Putamen (tissue), 1 donor: ENCODE results near the gene AIM2.

Source experiments
- DNase-seq: peaks from one replicate; pipeline ENCODE4 v3.0.0-alpha.2; 2016; ENCODE audit warnings: low spot score

AIM2 gene

DNA sequence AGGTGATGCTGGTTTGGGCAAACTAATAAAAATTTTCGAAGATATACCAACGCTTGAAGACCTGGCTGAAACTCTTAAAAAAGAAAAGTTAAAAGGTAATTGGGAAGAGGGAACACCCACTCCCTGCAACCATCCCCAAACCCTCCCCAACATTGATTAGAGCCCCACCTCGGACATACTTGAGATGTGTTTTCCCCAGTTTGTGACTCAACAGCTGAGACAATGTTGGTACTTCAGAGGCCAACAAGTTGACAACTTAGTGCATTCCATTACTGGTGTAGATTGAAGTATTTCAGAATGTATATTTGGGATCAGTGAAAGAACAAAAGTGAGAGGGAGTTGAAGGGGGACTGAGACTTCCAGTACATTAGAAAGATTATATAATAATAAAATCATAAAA, 61.7 kb downstream of the AIM2 start:
- no peak for DNase-seq

GRCh38 chr1:159014003-159014571, 62.5 kb downstream of the AIM2 start:
- DNase-seq = no peak

GRCh38 chr1:159012495-159012894, 64.1 kb downstream of the AIM2 start:
- DNase-seq = no peak
